Measurements from ENCODE around the gene TRUB1.
"Not testable (repeated sequence)": the region's sequence is repeated elsewhere in the genome, so short reads cannot be mapped to it uniquely, and the experiment has no call there.

Gene TRUB1

GRCh38 chr10:114933588-114933987, 4.4 kb upstream of the TRUB1 start:
- TF ChIP-seq SP1 (IDR thresholded peaks at IDR 0.05), result no peak
- no peak for TF ChIP-seq FOXA1 (IDR thresholded peaks at IDR 0.05)
- TF ChIP-seq CTBP1 (IDR thresholded peaks at IDR 0.05; ENCODE audit: borderline replicate concordance), result no peak
- TF ChIP-seq HDGF (IDR thresholded peaks at IDR 0.05; ENCODE audit: borderline replicate concordance), result no peak
- no peak for TF ChIP-seq PKNOX1 (IDR thresholded peaks at IDR 0.05)
- no peak for TF ChIP-seq BHLHE40 (IDR thresholded peaks at IDR 0.05; ENCODE audit: borderline replicate concordance)
- TF ChIP-seq NFRKB (IDR thresholded peaks at IDR 0.05), result no peak
- TF ChIP-seq LEF1 (IDR thresholded peaks at IDR 0.05; ENCODE audit: borderline replicate concordance), result no peak
- POLR2A ChIA-PET, result no interaction called here
- CTCF ChIA-PET, result interaction anchor here (1.2 kb wide), 1 partner anchor 57 kb away, joined by 4 read pairs; no protein-coding TSS in a partner anchor
- no peak for DNase-seq (ENCODE audit: extremely low spot score)

GRCh38 chr10:114933995-114934394, 4.0 kb upstream of the TRUB1 start:
- CTCF ChIA-PET, result interaction anchor here (1.2 kb wide), 1 partner anchor 57 kb away, joined by 4 read pairs; no protein-coding TSS in a partner anchor
- DNase-seq (ENCODE audit: extremely low spot score); POLR2A ChIA-PET: not testable (repeated sequence)

- POLR2A ChIA-PET, result interaction anchor here (0.6 to 1.8 kb wide), 6 partner anchors 10 to 62 kb away, joined by 3 to 5 read pairs (median 3); no protein-coding TSS in a partner anchor
- TF ChIP-seq ELF4 (IDR thresholded peaks at IDR 0.05) (no peak), ZNF384 (IDR thresholded peaks at IDR 0.05) (no peak), CTBP1 (IDR thresholded peaks at IDR 0.05; ENCODE audit: borderline replicate concordance) (no peak), ARNT (IDR thresholded peaks at IDR 0.05) (no peak), SUZ12 (IDR thresholded peaks at IDR 0.05) (no peak), SP1 (IDR thresholded peaks at IDR 0.05) (no peak), BHLHE40 (IDR thresholded peaks at IDR 0.05; ENCODE audit: borderline replicate concordance) (no peak), FOXK2 (IDR thresholded peaks at IDR 0.05) (no peak)
- CTCF ChIA-PET, result interaction anchor here (0.6 kb wide), 2 partner anchors 9 to 108 kb away, joined by 3 to 4 read pairs; no protein-coding TSS in a partner anchor
Observed at GRCh38 chr10:114938856-114939193, 830 bp downstream of the TRUB1 start.

DNA sequence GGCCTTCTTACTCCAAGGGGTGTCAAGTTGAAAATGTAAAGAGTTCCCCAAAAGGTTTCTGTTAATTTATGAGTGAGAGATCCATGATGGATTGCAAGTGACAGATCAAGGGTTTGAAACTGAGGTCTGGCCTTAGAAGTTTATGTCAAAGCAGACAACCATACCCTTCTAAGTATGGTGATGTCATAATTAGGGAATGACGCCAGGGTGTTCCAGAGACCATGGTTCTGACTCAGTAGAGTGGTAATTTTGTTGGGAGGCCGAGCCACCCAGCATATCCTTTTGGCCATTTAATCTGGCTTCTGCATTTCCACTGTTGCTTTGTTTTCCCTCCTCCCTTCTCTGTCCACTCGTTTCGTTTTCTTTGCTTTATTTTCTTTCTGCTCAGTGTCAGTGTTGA, 2.7 kb downstream of the TRUB1 start:
- ChIA-PET CTCF (no interaction called here), POLR2A (no interaction called here)
- no peak for DNase-seq (ENCODE audit: extremely low spot score)
- 0 out of 2 replicates have a peak, but pooled peaks have one; percentile 9 for TF ChIP-seq PKNOX1 (IDR thresholded peaks at IDR 0.05)
- TF ChIP-seq FOXM1 (IDR thresholded peaks at IDR 0.05; ENCODE audit: borderline replicate concordance), result no peak

More at GRCh38 chr10:114938856-114939193, 830 bp downstream of the TRUB1 start:
- DNase-seq (ENCODE audit: extremely low spot score), result no peak

GRCh38 chr10:114943000-114943399, 5.0 kb downstream of the TRUB1 start:
- POLR2A ChIA-PET, result no interaction called here
- CTCF ChIA-PET, result interaction anchor here (0.6 kb wide), 1 partner anchor 170 kb away, joined by 4 read pairs; no protein-coding TSS in a partner anchor
- DNase-seq (ENCODE audit: extremely low spot score), result no peak
- TF ChIP-seq FOXA1 (IDR thresholded peaks at IDR 0.05) (no peak), ARNT (IDR thresholded peaks at IDR 0.05) (no peak), PKNOX1 (IDR thresholded peaks at IDR 0.05) (no peak), L3MBTL2 (conservative IDR thresholded peaks at IDR 0.05) (no peak), ELF4 (IDR thresholded peaks at IDR 0.05) (no peak), HDGF (IDR thresholded peaks at IDR 0.05; ENCODE audit: borderline replicate concordance) (no peak), FOXK2 (IDR thresholded peaks at IDR 0.05) (no peak), ZNF384 (IDR thresholded peaks at IDR 0.05) (no peak), SP1 (IDR thresholded peaks at IDR 0.05) (no peak), LEF1 (IDR thresholded peaks at IDR 0.05; ENCODE audit: borderline replicate concordance) (no peak), NFRKB (IDR thresholded peaks at IDR 0.05) (no peak), BHLHE40 (IDR thresholded peaks at IDR 0.05; ENCODE audit: borderline replicate concordance) (no peak), TARDBP (IDR thresholded peaks at IDR 0.05) (no peak), CTBP1 (IDR thresholded peaks at IDR 0.05; ENCODE audit: borderline replicate concordance) (no peak), FOXM1 (IDR thresholded peaks at IDR 0.05; ENCODE audit: borderline replicate concordance) (no peak)

- TF ChIP-seq TARDBP (IDR thresholded peaks at IDR 0.05), result no peak
- ChIA-PET CTCF (no interaction called here), POLR2A (no interaction called here)
- no peak for DNase-seq (ENCODE audit: extremely low spot score)
Observed at GRCh38 chr10:114953047-114953446, 15.1 kb downstream of the TRUB1 start.

- ChIA-PET CTCF (no interaction called here), POLR2A (interaction anchor here (1.4 kb wide), 1 partner anchor 18 kb away, joined by 3 read pairs; the partner anchor contains the start of gene TRUB1)
- DNase-seq (ENCODE audit: extremely low spot score), result no peak
- TF ChIP-seq LEF1 (IDR thresholded peaks at IDR 0.05; ENCODE audit: borderline replicate concordance), result no peak
- no peak for TF ChIP-seq CTBP1 (IDR thresholded peaks at IDR 0.05; ENCODE audit: borderline replicate concordance)
- TF ChIP-seq FOXA1 (IDR thresholded peaks at IDR 0.05), result no peak
- TF ChIP-seq ARNT (IDR thresholded peaks at IDR 0.05), result no peak
- TF ChIP-seq ELF4 (IDR thresholded peaks at IDR 0.05), result no peak
- no peak for TF ChIP-seq ZNF384 (IDR thresholded peaks at IDR 0.05)
- TF ChIP-seq L3MBTL2 (conservative IDR thresholded peaks at IDR 0.05), result no peak
- no peak for TF ChIP-seq SUZ12 (IDR thresholded peaks at IDR 0.05)
Observed at GRCh38 chr10:114955984-114956383, 18.0 kb downstream of the TRUB1 start.

Data from HEK293T (cell line).